Measurements from ENCODE around the gene RASL11B.

Gene RASL11B

DNA sequence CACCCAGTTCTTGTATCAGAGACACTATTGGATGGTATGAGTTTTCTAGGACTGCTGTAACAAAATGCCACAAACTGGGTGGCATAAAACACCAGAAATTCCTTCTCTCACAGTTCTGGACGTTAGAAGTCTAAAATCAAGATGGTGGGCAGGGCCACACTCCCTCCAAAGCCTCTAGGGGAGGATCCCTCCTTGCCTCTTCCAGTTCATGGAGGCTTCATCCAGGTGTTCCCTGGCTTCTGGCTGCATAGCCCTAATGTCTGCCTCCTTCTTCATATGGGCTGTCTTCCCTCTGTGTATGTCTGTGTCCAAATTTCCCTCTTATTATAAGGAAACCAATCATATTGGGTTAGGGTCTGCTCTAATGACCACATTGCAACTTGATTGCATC is 38.4 kb upstream of the RASL11B start:
- Histone ChIP-seq H2AFZ (ENCODE audit: low read depth, low read length) (no peak overlapping the region), H3K9me3 (ENCODE audit: insufficient read depth, low read length) (no peaks in the 10 kb centered on the region), H3K4me3 (ENCODE audit: low read length) (no peak overlapping the region), H3K9ac (ENCODE audit: low read length) (no peak overlapping the region), H3K27me3 (ENCODE audit: low read depth, low read length) (no peaks in the 10 kb centered on the region), H3K36me3 (replicated peaks; ENCODE audit: low read depth, low read length) (no peaks in the 10 kb centered on the region), H4K20me1 (ENCODE audit: insufficient read depth, low read length) (no peaks in the 10 kb centered on the region), H3K79me2 (ENCODE audit: low read length) (no peaks in the 10 kb centered on the region), H3K4me2 (ENCODE audit: low read length) (no peak overlapping the region), H3K27ac (ENCODE audit: low read length) (no peak overlapping the region), H3K4me1 (ENCODE audit: low read length) (no peaks in the 10 kb centered on the region)
- no peak for TF ChIP-seq EZH2phosphoT487 (IDR thresholded peaks at IDR 0.05; ENCODE audit: low read depth)
- TF ChIP-seq, protein P1, sequence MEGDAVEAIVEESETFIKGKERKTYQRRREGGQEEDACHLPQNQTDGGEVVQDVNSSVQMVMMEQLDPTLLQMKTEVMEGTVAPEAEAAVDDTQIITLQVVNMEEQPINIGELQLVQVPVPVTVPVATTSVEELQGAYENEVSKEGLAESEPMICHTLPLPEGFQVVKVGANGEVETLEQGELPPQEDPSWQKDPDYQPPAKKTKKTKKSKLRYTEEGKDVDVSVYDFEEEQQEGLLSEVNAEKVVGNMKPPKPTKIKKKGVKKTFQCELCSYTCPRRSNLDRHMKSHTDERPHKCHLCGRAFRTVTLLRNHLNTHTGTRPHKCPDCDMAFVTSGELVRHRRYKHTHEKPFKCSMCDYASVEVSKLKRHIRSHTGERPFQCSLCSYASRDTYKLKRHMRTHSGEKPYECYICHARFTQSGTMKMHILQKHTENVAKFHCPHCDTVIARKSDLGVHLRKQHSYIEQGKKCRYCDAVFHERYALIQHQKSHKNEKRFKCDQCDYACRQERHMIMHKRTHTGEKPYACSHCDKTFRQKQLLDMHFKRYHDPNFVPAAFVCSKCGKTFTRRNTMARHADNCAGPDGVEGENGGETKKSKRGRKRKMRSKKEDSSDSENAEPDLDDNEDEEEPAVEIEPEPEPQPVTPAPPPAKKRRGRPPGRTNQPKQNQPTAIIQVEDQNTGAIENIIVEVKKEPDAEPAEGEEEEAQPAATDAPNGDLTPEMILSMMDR (IDR thresholded peaks at IDR 0.05; ENCODE audit: low read depth, low read length): no peak

DNA sequence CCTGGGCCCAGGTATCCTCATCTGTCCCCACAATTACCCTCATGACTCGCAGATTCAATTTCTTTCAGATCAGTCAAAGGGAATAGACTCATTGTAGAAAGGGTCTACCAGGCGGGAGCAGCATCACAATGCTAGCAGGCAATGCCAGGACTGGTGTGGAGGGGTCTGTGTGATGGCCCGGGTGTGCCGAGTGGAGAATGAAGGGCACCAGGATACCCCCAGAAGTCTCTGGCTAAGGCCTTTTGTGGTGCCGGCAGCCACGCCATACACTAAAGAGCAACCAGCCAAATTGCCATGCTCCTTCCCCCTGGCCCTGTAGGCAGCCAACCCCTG is 37.9 kb upstream of the RASL11B start:
- Histone ChIP-seq H3K36me3 (replicated peaks; ENCODE audit: low read depth, low read length) (no peaks in the 10 kb centered on the region), H4K20me1 (ENCODE audit: insufficient read depth, low read length) (no peaks in the 10 kb centered on the region), H2AFZ (ENCODE audit: low read depth, low read length) (no peak overlapping the region), H3K27ac (ENCODE audit: low read length) (no peak overlapping the region), H3K9me3 (ENCODE audit: insufficient read depth, low read length) (no peaks in the 10 kb centered on the region), H3K4me1 (ENCODE audit: low read length) (no peaks in the 10 kb centered on the region), H3K4me2 (ENCODE audit: low read length) (no peak overlapping the region), H3K4me3 (ENCODE audit: low read length) (no peak overlapping the region), H3K9ac (ENCODE audit: low read length) (no peak overlapping the region), H3K27me3 (ENCODE audit: low read depth, low read length) (no peaks in the 10 kb centered on the region), H3K79me2 (ENCODE audit: low read length) (no peaks in the 10 kb centered on the region)
- TF ChIP-seq, protein P1 (IDR thresholded peaks at IDR 0.05; ENCODE audit: low read depth, low read length): no peak
- TF ChIP-seq EZH2phosphoT487 (IDR thresholded peaks at IDR 0.05; ENCODE audit: low read depth): no peak

DNA sequence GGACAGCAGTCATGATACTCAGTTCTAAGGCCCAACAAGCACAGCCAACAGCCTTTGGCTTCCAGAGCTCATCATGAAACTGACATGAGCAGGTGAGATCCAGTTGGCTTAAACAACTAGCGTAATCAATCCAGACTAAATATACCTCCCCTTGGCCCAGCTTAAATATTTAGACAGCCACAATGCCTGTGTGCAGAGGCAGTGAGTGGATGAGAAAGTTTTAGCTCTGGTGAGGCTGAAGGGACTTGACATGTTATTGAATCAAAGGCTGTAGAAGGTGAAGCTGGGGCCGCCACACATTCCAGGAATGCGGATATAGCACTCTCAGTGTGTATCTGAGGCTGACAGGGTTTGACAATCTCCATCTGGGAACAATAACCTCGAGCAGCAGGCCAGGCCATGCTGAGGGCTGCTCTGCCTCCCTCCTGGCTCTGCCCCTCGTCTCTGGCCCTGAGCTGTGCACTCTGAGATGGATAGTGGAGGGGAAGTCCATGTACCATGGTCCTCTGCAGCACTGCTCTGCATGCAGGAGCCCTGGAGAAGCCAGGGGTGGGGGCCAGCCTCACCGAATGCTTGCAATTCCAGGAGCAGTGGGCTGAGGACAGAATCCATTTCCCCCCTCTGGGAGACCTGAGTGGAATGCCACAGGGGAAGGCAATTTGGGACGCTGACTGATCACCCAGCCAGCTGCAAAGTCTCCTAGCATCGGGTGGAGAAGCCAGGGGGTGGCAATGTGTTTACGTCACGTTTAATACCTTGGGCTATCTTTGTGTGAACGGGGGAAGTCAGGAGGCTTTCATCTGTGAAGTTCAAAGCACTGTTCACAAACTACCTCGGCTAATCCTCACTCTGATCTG is 37.3 kb upstream of the RASL11B start:
- Histone ChIP-seq H3K4me2 (ENCODE audit: low read length) (no peak overlapping the region), H3K9ac (ENCODE audit: low read length) (no peak overlapping the region), H3K27me3 (ENCODE audit: low read depth, low read length) (no peaks in the 10 kb centered on the region), H3K36me3 (replicated peaks; ENCODE audit: low read depth, low read length) (no peaks in the 10 kb centered on the region), H3K4me3 (ENCODE audit: low read length) (no peak overlapping the region), H3K79me2 (ENCODE audit: low read length) (no peaks in the 10 kb centered on the region), H3K9me3 (ENCODE audit: insufficient read depth, low read length) (no peaks in the 10 kb centered on the region), H3K27ac (ENCODE audit: low read length) (no peak overlapping the region), H4K20me1 (ENCODE audit: insufficient read depth, low read length) (no peaks in the 10 kb centered on the region), H2AFZ (ENCODE audit: low read depth, low read length) (no peak overlapping the region), H3K4me1 (ENCODE audit: low read length) (no peaks in the 10 kb centered on the region)
- TF ChIP-seq EZH2phosphoT487 (IDR thresholded peaks at IDR 0.05; ENCODE audit: low read depth): no peak
- TF ChIP-seq, protein P1 (IDR thresholded peaks at IDR 0.05; ENCODE audit: low read depth, low read length): no peak

DNA sequence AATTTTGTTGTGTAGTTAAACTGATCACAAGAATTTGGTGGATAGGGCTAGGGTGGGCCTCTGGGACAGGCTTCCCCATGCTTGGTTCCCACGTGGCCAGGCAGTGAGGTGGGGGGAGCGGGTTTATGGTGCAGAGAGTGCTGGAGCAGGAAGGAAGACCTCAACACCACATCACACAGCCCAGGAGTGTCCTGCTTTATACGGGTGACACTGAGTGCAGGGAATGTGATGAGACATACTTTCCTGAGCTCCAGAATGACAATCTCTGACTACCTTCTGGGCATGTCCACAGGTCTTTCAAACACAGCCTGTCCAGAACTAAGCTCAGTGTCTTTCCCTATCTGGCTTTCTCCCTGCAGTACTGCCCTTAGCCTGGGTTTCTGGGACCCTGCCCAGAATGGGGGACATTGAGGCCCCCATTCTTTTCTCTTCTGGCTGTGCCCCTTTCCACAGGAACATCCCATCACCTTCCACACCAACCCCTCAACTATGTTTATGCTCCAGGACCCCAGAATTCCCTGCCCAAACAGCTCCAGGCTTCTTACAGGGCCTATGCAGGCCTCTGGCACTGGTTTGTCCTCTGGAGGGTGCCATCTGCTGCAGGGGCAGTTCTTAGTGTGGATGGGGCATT is 36.5 kb upstream of the RASL11B start:
- H3K9ac ChIP-seq (ENCODE audit: low read length): no peak overlapping the region
- no peaks in the 10 kb centered on the region for H3K4me1 ChIP-seq (ENCODE audit: low read length)
- H3K27ac ChIP-seq (ENCODE audit: low read length): no peak overlapping the region
- H3K9me3 ChIP-seq (ENCODE audit: insufficient read depth, low read length): no peaks in the 10 kb centered on the region
- H4K20me1 ChIP-seq (ENCODE audit: insufficient read depth, low read length): no peaks in the 10 kb centered on the region
- no peaks in the 10 kb centered on the region for H3K36me3 ChIP-seq (replicated peaks; ENCODE audit: low read depth, low read length)
- H3K79me2 ChIP-seq (ENCODE audit: low read length): no peaks in the 10 kb centered on the region
- no peak overlapping the region for H3K4me3 ChIP-seq (ENCODE audit: low read length)
- no peaks in the 10 kb centered on the region for H3K27me3 ChIP-seq (ENCODE audit: low read depth, low read length)
- H3K4me2 ChIP-seq (ENCODE audit: low read length): no peak overlapping the region
- TF ChIP-seq EZH2phosphoT487 (IDR thresholded peaks at IDR 0.05; ENCODE audit: low read depth): no peak
- TF ChIP-seq, protein P1 (IDR thresholded peaks at IDR 0.05; ENCODE audit: low read depth, low read length): no peak
- no peak overlapping the region for H2AFZ ChIP-seq (ENCODE audit: low read depth, low read length)

Data from OCI-LY3 (cell line).